ENCODE data around the gene PTPN20.
"Not testable (repeated sequence)": the region's sequence is repeated elsewhere in the genome, so short reads cannot be mapped to it uniquely, and the experiment has no call there.

DNA sequence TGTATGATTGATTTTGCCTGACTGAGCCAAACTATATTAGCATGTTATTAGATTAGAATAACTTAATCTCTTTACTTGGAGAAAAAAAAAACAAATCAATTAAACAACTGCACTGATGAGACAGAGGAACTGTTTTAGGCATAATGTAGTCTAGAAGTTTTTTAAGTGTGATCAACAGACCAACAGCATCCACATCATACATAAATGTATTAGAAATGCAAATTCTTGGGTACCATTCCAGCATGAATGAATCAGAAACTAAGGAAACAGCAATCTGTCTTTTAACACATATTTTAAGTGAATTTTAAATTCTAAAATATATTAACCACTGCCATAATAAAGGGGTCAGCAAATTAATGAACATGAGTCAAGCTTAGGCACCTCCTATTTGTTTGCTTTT lies 41.5 kb upstream of the PTPN20 start:
- TF ChIP-seq, protein P1, sequence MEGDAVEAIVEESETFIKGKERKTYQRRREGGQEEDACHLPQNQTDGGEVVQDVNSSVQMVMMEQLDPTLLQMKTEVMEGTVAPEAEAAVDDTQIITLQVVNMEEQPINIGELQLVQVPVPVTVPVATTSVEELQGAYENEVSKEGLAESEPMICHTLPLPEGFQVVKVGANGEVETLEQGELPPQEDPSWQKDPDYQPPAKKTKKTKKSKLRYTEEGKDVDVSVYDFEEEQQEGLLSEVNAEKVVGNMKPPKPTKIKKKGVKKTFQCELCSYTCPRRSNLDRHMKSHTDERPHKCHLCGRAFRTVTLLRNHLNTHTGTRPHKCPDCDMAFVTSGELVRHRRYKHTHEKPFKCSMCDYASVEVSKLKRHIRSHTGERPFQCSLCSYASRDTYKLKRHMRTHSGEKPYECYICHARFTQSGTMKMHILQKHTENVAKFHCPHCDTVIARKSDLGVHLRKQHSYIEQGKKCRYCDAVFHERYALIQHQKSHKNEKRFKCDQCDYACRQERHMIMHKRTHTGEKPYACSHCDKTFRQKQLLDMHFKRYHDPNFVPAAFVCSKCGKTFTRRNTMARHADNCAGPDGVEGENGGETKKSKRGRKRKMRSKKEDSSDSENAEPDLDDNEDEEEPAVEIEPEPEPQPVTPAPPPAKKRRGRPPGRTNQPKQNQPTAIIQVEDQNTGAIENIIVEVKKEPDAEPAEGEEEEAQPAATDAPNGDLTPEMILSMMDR (IDR thresholded peaks at IDR 0.05; ENCODE audit: low read depth, low read length, poor library complexity, severe bottlenecking), result not testable (repeated sequence)
- not testable (repeated sequence) for TF ChIP-seq EZH2phosphoT487 (IDR thresholded peaks at IDR 0.05; ENCODE audit: borderline replicate concordance, low read length)
